GM18508 (cell line): ENCODE results near the gene HRH4.

Source experiments
- ATAC-seq: cut with Tn5 transposase; IDR thresholded peaks from one replicate; pipeline ENCODE4 v1.9.1; 2021; ENCODE audit warnings: moderate number of reproducible peaks; ENCODE audit not compliant: insufficient read depth, unreplicated experiment

Gene HRH4

DNA sequence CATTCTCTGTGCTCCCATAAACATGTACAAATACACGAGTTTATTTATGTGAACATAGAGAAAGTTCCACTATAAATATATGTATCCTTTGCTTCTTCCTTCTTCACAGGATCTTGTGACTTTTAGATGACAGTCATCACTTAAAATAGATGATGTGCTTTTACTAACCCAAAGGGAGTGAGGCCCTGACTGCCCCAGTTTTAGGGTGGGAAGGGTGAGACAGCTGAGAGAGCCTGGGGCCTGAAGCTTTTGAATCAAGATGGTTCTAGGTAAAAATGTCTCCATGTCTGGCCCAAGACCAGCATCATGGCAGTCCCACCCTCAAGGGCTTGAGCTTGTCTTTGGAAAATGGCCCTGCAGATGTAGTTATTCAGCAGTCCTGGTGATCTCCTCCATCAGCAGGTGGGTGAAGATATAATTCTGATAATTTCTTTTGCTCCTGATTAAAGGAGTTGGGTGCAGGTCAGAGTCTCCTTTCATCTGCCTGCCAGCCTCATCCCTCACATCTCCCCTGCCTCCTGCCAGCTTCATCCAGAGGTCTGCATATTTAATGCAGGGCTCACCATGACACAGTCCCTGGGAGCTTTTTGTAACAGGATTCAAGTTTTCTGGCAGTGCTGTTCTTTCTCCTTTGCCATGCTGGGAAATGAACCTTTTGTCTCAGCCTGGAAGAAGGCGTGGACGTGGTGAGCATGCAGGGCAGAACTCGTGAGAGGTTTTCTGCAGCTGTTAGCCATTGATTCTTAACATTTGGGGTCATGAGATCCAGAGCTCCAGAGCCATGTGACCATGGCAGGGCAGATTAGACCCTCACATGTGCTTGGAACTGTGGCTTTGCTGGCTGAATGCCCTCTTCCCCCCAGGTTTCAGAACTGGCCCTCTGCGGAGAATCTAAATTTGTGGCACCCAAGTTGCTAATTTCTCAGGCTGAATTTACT, 2.7 kb downstream of the HRH4 start:
- no peak for ATAC-seq

DNA sequence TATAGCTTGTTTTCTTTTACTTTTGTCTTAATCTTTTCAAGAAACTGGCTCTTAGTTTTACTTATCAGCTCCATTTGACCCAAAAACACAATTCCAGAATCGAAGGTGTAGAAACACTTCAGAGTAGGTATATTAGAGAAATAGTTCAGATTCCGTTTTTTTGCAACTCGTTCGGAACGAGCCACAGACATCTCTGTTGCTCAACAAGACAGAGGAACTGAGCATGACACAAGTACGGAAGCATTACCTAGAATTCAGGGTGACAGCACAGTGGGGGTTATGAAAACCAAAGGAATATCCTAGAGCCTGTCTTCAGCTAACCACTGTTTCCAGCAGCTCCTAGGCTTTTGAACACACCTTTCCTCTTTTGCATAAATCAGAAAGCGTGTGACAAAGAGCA, 5.0 kb downstream of the HRH4 start:
- ATAC-seq: no peak

DNA sequence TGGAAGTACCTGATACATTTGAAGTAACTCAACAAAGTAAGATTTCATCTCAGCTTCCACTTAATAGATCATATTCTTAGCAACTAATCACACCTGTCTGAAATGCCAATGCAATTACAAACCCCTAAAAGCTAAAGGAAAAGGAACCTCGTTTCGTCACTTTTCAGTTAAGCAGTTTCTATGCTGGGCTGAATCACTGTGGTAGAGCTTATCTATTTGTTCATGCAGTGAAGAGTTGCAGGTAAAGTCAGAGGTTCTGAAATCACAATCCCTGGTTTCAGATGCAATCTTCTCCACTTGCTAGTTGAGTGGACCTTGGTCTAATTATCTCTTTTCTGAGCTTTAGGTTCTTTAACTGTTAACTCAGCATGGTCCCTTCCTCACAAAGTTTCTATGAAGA, 6.3 kb downstream of the HRH4 start:
- ATAC-seq: no peak

DNA sequence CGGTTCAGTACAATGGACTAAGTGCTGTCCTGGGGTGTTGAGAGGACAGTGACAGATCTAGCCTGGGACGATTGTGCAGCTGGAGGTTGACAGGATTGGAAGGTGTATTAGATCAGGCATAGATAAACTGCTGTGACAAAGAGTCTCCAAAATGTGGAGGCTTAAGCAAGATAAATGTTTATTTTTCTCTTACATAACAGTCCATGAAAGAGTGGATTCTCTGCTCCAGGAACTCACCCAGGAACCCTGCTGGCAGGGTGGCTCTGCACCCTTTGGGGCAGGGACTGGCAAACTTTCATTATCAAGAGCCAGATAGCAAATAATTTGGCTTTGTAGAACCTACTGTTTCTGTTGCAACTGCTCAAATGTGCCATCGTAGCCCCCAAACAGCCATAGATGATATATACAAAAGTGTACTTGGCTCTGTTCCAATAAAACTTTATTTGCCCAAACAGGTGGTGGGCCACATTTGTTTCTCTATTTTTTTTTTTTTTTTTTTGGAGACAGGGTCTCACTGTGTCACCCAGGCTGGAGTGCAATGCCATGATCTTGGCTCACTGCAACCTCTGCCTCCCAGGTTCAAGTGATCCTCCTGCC, 9.7 kb downstream of the HRH4 start:
- ATAC-seq: no peak

DNA sequence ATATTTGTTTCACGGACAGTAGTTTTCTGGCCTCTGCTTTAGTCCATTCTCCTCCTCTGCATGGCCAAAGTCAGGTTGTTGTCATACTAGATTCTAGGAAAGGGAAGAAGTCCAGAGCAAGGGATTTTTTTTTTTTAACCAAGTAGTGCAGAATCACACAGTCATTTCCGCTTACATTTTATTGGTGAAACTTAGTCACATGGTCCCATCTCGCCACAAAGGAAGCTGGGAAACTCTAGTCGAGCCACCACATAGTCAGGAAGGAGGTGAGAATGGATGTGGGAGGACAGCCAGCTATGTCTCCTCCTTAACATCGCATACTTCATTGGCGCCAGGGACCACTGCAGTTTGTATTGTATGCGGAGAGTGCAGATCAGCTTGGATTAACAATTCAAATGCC, 10.4 kb downstream of the HRH4 start:
- ATAC-seq: no peak

DNA sequence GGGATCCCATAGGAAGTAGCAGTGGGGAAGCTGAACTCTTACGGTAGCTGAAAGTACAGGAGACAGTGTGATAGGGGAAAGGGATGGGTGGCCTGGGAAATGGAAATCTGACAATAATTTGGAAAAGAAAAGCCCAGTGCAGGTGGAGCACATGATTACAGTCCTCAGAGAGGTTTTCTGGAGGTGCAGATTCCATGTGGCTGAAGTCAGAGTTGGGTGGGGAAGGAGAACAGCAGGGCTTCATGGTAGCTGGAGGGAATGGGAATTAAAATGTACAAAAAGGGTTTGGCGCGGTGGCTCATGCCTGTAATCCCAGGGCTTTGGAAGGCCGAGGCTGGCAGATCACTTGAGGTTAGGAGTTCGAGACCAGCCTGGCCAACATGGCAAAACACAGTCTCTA, 12.2 kb downstream of the HRH4 start:
- no peak for ATAC-seq

DNA sequence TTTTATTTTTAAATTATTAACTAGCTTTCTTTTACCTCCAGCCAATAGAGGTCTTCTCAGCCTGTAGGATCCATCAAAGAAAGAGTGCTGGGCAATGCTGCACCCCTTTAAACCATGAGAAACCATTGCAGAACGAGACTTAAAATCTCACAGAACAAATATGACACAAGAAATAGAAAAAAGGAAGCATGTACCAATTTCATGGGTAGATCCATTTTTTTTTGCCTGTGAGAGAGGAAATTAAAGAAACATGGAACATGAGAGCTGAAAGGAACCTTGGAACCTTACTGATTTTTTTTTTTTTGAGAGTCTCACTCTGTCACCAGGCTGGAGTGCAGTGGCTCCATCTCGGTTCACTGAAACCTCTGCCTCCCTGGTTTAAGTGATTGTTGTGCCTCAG, 14.0 kb downstream of the HRH4 start:
- ATAC-seq: no peak

DNA sequence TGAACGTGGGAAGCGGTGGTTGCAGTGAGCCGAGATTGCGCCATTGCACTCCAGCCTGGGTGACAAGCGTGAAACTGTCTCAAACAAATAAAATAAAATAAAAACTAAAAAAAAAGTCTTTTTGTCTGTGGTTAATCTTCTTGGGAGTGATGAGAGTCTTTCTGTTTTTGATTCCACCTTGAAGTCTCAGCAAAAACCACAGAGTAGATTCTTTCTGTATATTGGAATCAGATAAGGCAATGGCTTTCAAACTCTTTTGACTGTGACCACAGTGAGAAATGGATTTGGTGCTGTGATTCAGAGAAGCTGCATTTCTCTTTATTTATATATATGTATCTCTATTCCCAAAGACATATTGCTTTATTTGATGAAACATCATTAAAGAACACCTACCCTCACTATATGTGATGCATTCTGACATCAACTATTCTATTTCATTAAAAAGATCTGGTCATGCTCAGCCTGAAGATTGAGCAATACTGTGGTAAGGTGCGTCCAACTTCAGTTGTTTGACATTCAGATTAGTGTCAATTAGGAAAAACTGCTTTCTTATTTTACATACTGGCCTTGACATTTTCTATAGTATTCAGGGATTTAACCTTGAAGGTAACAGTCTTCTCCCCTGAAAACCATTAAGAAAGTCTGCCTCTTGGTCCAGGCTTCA, 15.6 kb downstream of the HRH4 start:
- no peak for ATAC-seq

DNA sequence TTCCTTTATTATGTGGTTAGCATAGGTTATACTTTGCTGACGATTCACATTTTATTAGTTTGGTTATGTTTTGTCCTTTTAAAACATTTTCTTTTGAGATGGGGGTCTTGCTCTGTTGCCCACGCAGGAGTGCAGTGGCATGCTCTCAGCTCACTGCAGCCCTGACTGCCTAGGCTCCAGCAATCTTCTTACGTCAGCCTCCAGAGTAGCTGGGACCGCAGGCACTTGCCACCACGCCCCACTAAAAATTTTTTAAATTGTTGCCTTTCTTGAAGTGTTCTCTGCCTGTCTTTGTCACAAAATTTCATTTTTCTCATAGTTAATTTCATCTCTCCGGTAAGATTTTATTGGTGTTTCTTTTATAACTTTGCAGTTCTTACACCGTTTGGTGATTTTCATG, 18.9 kb downstream of the HRH4 start:
- no peak for ATAC-seq

DNA sequence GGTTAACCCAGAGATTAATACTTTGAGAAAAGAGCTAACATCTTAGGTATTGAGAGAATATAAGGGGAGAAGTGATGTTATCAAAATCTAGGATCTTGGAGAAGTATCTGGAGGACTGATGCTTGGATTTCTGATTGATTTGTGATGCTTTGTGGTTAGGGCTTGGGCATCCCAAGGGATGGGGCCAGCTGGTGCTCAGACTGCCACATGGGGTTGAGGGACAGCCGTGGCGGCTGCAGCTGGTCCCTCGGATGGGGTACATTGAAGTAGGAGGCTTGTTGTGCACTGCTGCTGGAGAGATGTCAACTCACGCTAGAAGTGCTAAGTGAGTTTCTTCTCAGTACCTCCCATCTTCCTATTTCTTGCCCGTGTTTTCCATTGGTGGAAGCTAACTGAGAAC, 22.4 kb downstream of the HRH4 start:
- ATAC-seq: no peak

DNA sequence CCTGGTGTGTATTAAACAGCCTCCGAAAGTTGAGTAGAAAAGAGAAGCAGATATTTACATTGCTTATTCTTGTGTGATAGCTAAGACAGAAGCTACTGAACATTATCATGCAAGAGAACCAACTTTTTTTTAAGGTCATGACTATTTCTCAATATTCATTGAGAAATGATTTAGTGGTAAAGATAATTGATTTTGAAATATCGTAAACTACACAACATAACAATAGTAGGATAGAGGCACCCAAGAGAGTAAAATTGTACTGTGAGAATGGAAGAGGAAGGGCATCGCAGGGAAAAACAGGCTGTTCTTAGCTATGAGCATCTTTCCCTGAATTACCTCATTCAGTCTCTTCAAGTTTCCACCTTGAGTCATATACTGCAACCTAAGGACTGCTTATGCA, 25.2 kb downstream of the HRH4 start:
- no peak for ATAC-seq

DNA sequence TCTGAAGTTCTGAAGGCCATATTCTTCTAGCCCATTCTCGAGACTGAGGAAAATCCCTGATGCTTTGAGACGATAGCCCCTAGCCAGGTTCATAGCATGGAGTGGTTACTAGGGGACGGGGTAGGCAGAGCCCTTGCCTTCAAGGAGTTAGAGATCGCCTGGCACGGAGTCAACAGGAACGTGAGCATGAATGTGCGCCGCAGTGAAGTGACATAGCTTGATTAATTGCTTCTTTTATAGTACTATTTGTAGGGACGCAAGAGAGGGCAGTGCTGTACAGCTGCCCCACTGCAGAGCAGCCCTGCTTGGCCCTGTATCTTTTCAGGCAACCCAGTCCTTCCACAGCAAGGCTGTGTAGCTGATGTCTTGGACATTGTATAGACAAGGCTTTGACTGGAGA, 26.2 kb downstream of the HRH4 start:
- no peak for ATAC-seq

DNA sequence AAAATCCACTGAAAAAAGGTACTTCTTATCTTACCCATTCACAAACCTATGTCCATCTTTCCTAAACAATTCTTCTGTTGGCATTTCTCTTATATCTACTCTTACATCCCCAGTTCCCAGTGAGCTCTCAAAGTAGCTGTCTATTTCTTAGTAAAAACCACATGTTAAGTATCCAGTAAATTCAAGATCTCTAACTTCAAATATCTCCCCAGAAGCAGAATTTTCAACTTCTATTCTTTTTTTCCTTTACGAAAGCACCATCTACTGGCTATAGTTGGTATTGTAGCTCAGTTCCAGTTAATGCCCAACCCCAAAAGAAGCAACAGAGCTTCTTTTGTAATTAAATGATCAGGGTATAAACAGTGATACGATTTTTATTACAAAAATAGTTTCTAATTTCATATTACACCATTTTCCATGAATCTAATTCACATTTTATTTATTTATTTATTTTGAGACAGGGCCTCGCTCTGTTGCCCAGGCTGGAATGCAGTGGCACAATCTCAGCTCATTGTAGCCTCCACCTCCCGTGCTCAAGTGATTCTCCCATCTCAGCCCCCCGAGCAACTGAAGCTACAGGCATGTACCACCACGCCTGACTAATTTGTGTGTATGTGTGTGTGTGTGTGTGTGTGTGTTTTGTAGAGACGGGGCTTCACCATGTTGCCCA, 28.5 kb downstream of the HRH4 start:
- no peak for ATAC-seq

DNA sequence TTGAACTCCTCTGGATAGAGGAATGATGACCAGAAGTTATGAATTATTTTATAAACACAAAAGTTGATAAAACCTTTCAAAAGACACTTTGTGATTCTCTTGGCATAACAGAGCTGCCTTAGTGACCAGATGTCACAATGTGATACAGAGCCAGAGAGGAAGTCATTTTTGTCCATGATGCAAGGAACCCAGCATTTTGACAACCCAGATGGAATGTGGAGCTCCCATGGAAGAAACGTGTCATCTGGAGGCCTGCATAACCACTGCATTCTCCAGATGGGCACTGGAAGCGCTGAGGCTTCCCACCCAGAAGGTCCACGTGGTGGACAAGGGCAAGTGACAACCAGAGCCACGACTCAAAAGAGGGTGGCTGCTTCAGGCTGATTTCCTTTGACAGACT, 30.1 kb downstream of the HRH4 start:
- ATAC-seq: no peak

DNA sequence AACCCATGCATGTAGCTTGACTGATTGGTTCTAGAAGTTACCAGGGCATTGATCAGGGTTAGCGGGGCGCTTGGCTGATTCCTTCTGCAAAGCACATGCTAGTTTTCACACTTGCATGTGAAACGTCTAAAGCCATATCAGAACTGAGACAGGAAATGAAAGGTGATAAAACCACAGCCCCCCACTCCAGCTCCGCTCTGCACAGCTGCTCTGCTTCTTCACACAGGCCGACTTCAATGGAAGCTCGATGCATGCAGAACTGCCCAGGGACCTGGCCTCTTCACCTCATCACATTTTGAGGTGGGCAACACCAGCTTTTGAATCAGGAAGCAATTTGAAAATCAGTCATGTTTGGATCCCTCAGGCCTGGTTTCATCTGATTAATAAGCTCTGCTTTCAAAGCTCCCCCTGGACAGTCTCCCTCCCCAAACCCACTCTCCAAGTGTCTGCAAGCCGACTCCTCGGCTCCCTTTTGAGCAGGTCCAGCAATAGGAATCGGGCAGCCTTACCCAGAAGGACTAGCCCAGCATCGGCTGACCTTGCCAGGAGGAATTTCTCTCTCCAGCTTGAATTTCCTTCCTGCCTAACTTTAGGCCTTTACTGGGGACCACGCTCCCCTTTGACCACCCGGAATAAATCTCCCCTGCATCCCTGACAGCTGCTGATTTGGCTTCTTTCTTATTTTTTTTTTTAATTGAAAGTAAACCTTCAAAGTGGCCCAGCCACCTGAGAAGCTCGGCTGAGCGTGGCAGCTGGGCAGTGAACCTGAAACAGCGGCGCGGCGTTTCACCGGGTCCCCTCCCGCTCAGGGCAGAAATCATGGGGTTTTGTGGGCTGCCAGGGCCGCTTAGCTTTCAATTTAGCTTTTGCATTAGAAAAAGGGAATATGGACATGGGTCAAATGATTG, 31.7 kb downstream of the HRH4 start:
- ATAC-seq: no peak

DNA sequence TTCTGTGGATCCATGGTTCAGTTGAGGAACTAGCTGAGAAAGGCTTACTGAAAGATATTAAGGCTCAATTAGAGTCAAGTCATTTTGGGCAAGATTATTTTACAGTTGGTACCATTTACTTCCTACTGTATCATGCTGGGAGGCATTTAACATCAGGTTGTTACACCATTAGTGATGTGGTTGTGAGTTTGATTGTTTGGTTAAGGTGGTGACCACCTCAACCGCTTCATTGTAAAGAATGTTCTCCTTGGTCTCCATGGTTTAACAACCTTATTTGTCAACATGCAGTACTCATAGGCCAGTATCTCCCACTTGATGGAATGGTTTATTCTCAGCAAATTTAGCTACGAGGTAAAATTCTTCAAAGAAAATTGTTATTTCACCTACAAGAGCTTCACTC, 34.1 kb downstream of the HRH4 start:
- ATAC-seq: no peak

DNA sequence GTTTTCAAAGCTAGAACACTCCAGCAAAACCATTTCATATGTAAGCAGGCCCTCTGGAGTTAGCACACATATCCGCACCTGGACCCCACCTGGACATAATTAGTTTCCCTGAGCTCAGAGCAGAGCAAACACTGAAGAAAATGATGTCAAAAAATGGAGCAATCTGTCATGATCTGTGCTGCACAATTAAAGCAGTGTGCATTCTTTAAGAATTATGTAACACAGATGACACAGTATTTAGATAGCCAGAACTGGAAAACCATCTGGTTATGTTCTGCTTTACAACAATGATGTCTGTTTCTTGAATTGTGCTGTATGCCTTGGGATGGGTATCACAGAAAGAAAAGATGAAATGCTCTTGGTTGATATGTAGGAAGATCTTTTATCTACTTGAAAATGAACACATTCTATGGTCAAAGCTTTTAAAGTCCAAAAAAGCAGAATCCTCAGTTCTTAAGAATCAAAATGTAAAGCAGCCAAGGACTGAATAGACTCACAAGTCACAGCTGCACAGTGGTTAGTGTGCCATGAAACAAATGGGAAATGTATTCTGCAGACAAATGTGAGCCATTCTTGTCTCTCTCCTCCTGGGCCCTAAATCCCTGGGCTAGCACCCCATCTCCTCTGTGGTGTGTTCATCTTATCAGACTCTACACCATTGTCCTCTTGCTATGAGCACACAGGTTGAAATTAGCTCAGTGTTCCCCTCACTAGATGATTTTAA, 36.8 kb downstream of the HRH4 start:
- ATAC-seq: no peak

DNA sequence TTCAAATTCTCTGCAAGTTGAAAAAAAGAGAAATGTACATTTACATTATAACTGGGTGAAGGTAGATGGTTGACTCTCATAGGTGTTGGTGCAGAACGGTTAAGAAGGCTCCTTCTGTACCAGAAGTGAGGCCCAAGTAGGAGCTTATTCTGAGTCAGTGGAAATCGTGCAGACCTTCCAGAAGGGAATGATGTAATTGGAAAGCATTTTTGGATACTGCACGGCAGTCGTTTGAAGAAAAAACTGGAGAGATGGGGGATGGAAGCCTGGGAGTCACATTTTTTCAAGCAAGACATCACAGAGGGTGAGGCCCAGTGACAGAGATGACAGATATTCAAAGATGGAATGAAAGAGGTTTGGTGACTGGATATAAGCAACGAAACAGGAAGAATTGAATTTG, 39.4 kb downstream of the HRH4 start:
- no peak for ATAC-seq

DNA sequence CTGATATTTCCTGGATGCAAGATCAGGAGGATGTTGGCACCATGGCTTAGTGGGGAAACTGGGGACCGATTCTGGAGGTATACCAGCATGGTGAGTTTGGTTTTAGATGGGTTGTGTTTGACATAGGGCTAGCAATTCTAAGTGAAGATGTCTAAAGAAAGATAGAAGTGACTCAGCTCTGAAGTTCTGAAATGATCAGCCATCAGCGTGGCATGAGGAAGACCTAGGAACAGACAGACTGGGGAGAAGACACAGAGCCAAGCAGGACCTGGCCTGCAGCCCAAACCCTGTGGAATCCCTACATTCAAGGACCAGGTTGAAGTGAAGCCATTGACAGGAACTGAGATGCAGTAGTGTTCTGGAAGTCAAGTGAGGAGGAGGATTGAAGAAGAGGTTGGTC, 39.8 kb downstream of the HRH4 start:
- ATAC-seq: no peak
